ENCODE results near the gene TAGLN.

The TAGLN gene

GRCh38 chr11:117217141-117218084 lies 18.2 kb downstream of the TAGLN start:
- DNase-seq = no peak

GRCh38 chr11:117218133-117218915 lies 19.2 kb downstream of the TAGLN start:
- no peak for DNase-seq

- no peak for DNase-seq
Measured at GRCh38 chr11:117219001-117219400, 19.8 kb downstream of the TAGLN start.

- no peak for DNase-seq
Measured at GRCh38 chr11:117219455-117219854, 20.3 kb downstream of the TAGLN start.

GRCh38 chr11:117219995-117220394 lies 20.8 kb downstream of the TAGLN start:
- DNase-seq = no peak

GRCh38 chr11:117220568-117220967 lies 21.4 kb downstream of the TAGLN start:
- DNase-seq = no peak

GRCh38 chr11:117220999-117221774 lies 22.0 kb downstream of the TAGLN start:
- no peak for DNase-seq

GRCh38 chr11:117221775-117222517 lies 22.8 kb downstream of the TAGLN start:
- DNase-seq = no peak

- no peak for DNase-seq
Measured at GRCh38 chr11:117222991-117223740, 24.0 kb downstream of the TAGLN start.

GRCh38 chr11:117223741-117224689 lies 24.8 kb downstream of the TAGLN start:
- DNase-seq = no peak

- no peak for DNase-seq
Measured at GRCh38 chr11:117225553-117226170, 26.5 kb downstream of the TAGLN start.

- no peak for DNase-seq
Measured at GRCh38 chr11:117226388-117227385, 27.5 kb downstream of the TAGLN start.

GRCh38 chr11:117228091-117228490 lies 28.9 kb downstream of the TAGLN start:
- DNase-seq = no peak

GRCh38 chr11:117229411-117229810 lies 30.2 kb downstream of the TAGLN start:
- no peak for DNase-seq

GRCh38 chr11:117229931-117230285 lies 30.7 kb downstream of the TAGLN start:
- no peak for DNase-seq

- no peak for DNase-seq
Measured at GRCh38 chr11:117230286-117230961, 31.3 kb downstream of the TAGLN start.

GRCh38 chr11:117230999-117231841 lies 32.0 kb downstream of the TAGLN start:
- no peak for DNase-seq

Measured in cortex of kidney (tissue), 1 donor.